ENCODE measurements around the gene TGFBR3. TPM values are rescaled to one million over a fixed set of nuclear protein-coding genes. Genes with fewer than 3 reads are reported as not detected.

TGFBR3 gene
- total and polyA plus RNA-seq, 2 of the 8 experiments (the other 6 are each of a cell fraction or from before 2014, with no cell fraction given), result 2.0 to 6.1 TPM

GRCh38 chr1:91643431-91643830, 242.5 kb downstream of the TGFBR3 start (continued):
- TF ChIP-seq ATF3 (IDR thresholded peaks at IDR 0.05; ENCODE audit: insufficient read depth, low read depth, low read length), result no peak

Data from H1 (cell line).